Middle frontal gyrus (tissue), 1 donor: ENCODE measurements around the gene CEP97.
"Not testable (repeated sequence)": the region's sequence is repeated elsewhere in the genome, so short reads cannot be mapped to it uniquely, and the experiment has no call there.

Experiments used
- DNase-seq: peaks from one replicate; pipeline ENCODE4 v3.0.0-alpha.2; 2015; ENCODE audit warnings: low spot score; ENCODE audit errors: extremely low spot score

CEP97 gene

GRCh38 chr3:101703169-101703568 lies 21.2 kb upstream of the CEP97 start:
- no peak for DNase-seq

GRCh38 chr3:101704639-101705038 lies 19.8 kb upstream of the CEP97 start:
- DNase-seq, result not testable (repeated sequence)

GRCh38 chr3:101709126-101709525 lies 15.3 kb upstream of the CEP97 start:
- DNase-seq, result no peak

GRCh38 chr3:101718455-101718854 lies 6.0 kb upstream of the CEP97 start:
- DNase-seq, result no peak

GRCh38 chr3:101719604-101720185 lies 4.7 kb upstream of the CEP97 start:
- DNase-seq, result no peak

- DNase-seq, result no peak
These were observed 3.3 kb upstream of the CEP97 start for GRCh38 chr3:101720851-101721840.

- DNase-seq, result no peak
These were observed 1.8 kb upstream of the CEP97 start for GRCh38 chr3:101722394-101723173.

GRCh38 chr3:101725194-101725889 lies 928 bp downstream of the CEP97 start:
- no peak for DNase-seq

- DNase-seq, result no peak
These were observed 1.5 kb downstream of the CEP97 start for GRCh38 chr3:101725890-101726275.

- DNase-seq, result no peak
These were observed 5.2 kb downstream of the CEP97 start for GRCh38 chr3:101729586-101729985.

- DNase-seq, result no peak
These were observed 6.4 kb downstream of the CEP97 start for GRCh38 chr3:101730839-101731238.

GRCh38 chr3:101732240-101732641 lies 7.8 kb downstream of the CEP97 start:
- peak; percentile 53 for DNase-seq

GRCh38 chr3:101735833-101736232 lies 11.4 kb downstream of the CEP97 start:
- no peak for DNase-seq

GRCh38 chr3:101741914-101742313 lies 17.5 kb downstream of the CEP97 start:
- DNase-seq, result not testable (repeated sequence)

GRCh38 chr3:101744811-101745210 lies 20.4 kb downstream of the CEP97 start:
- no peak for DNase-seq

- not testable (repeated sequence) for DNase-seq
These were observed 21.5 kb downstream of the CEP97 start for GRCh38 chr3:101745934-101746333.

GRCh38 chr3:101753386-101754113 lies 29.1 kb downstream of the CEP97 start:
- not testable (repeated sequence) for DNase-seq

GRCh38 chr3:101758224-101758623 lies 33.8 kb downstream of the CEP97 start:
- no peak for DNase-seq

- DNase-seq, result no peak
These were observed 37.7 kb downstream of the CEP97 start for GRCh38 chr3:101762041-101762646.

- not testable (repeated sequence) for DNase-seq
These were observed 53.4 kb downstream of the CEP97 start for GRCh38 chr3:101777745-101778281.
